ENCODE results near the gene TLN1. TPM values are rescaled to one million over a fixed set of nuclear protein-coding genes. Genes with fewer than 3 reads are reported as not detected.

The TLN1 gene
- total RNA-seq, 4 donors from 2014 or later = 301 to 553 (median 412) TPM

DNA sequence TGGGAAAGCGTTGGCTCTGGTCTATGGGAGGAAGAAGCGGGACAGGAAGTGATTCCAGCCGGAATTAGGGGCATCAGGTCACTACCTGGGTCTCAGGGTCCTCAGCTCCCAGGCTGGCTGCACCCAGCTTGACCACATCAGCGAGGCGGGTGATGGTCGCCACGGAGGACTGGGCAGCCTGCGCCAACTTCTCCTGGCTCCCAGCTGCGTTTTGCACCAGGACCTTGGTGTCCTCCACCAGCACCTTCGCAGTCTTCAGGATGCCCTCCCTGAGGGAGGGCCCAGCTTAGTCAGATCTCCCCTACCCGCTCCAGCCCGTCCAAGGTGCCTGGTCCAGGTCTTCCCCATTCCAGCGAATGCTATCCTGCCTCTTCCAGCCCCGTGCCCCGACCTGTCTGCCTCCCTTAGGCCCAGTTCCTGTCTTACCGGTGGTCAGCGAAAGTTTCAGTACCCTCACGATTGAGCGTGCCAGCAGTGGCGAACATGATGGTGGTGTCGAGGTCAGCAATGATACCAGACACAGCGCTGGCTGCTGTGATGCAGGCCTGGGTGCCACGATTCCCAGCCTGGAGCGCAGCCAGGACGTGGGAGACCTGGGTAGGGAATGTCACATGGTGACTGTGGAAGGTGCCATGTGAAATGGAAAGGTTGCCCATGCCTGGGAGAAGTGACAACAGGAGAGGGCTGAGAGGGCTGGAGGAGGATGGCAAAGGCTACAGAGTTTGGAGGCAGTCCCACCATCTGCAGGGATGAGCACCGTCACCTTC lies 27.9 kb downstream of the TLN1 start:
- ATAC-seq (ENCODE audit: low FRiP score) (no peak), DNase-seq (ENCODE audit: low spot score) (no peak)
- no peak for TF ChIP-seq CTCF (IDR thresholded peaks at IDR 0.05)

DNA sequence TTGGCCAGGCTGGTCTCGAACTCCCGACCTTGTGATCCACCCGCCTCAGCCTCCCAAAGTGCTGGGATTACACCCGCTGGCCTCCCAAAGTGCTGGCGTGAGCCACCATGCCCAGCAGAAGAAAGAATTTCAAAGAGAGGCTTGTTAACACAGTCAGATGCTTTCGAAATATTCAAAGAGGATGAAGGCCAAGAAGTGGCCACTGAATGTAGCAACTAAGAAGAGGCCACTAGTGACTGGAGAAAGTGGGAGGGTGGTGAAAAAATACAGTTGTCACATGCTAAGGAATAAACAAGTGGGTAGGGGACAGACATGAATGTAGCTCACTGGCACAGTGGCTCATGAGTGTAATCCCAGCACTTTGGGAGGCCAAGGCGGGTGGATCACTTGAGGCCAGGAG lies 29.3 kb downstream of the TLN1 start:
- DNase-seq (ENCODE audit: low spot score) (no peak), ATAC-seq (ENCODE audit: low FRiP score) (no peak)
- no peak for TF ChIP-seq CTCF (IDR thresholded peaks at IDR 0.05)

DNA sequence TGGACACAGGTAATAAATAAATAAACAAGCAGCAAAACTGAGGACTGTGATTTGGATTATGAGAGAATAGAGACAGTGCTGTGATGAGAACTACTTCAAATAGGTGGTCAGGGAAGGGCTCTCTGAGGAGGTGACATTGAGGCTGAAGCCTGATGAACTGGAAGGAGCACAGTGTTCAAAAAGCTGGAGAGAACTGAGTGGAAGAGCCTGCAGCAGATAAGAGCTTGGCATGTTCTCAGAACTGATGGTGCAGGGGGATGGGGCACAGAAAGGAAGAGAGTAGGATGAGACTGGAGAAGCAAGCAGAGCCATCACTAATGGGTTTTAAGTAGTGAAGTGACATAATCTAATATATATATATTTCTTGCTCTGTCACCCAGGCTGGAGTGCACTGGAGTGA lies 31.1 kb downstream of the TLN1 start:
- no peak for TF ChIP-seq CTCF (IDR thresholded peaks at IDR 0.05)
- DNase-seq (ENCODE audit: low spot score) (no peak), ATAC-seq (ENCODE audit: low FRiP score) (no peak)

DNA sequence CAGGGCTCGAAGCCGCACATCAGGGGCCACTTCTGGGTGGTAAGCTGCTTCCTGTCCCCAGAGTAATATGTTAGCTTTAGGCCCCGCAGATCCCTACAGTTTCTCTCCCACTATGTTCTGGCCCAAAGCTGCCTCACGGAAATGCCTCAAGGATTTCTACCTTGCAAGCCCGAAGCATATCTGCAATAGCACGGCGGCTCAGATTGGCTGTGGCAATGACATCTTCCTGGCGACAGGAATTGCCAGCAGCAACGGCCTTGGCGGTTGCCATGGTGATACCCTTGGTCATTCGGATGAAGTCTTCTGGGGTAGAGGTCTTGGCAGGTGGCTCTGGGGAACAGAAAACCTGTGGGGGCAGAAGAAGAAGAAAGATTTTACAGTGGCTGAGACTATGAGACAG lies 32.0 kb downstream of the TLN1 start:
- no peak for DNase-seq (ENCODE audit: low spot score)
- TF ChIP-seq CTCF (IDR thresholded peaks at IDR 0.05) = no peak
- no peak for ATAC-seq (ENCODE audit: low FRiP score)

GRCh38 chr9:35698231-35698630 lies 33.8 kb downstream of the TLN1 start:
- TF ChIP-seq CTCF (IDR thresholded peaks at IDR 0.05) = no peak
- ATAC-seq (ENCODE audit: low FRiP score) (no peak), DNase-seq (ENCODE audit: low spot score) (no peak)

DNA sequence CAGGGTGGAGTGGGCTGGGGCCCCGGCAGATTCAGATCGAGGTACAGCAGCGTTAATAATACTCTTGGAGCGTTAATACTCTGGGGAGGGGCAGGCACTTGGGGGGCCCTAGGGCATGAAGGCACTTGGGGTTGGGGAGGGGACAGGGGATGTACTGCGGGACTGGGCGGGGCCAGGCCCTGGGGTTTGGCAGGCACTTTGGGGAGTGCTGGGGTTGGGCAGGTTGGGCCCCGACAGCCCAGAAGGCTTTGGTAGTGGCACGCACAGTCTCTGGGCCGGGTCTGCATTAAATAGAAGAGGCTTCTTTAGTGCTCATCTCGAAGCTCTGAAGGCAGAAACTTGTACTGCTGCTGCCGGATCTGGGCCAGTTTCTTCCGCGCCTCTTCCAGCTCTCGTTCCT lies 34.5 kb downstream of the TLN1 start:
- no peak for TF ChIP-seq CTCF (IDR thresholded peaks at IDR 0.05)
- ATAC-seq (ENCODE audit: low FRiP score) (no peak), DNase-seq (ENCODE audit: low spot score) (no peak)

DNA sequence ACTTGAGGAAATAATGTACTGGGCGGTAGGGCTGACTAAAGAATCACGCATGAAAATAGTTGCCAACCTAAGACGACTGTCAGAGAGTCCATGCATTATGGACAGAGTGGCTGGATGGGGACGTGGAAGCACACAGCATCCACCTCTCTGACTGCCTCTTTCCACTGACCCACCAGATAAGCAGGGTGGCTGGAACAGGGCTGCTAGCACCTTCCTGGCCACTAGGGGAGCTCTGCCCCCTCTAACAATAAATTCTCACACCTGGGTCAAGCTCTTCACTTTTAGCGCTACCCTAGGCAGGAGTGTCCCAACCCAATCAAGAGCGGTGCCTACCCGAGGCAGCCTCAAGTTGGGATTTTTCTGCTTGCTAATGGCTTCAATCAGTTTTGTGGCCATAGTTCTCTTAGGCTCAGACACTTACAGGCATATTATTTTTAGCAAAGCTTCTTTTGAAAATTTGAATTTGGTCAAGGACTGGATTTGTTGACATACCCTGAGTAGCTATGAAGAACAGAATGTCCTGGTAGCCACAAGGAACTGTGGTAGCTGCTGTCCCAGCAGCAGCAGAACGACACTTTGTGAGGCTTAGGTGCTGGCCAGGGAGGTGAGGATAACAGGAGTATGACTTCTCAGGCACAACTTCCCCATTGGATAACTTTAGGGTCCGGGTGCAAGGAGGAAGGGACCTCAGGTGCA lies 35.3 kb downstream of the TLN1 start:
- ATAC-seq (ENCODE audit: low FRiP score) (peak; percentile 71), DNase-seq (ENCODE audit: low spot score) (no peak)
- TF ChIP-seq CTCF (IDR thresholded peaks at IDR 0.05) = no peak

Data from omental fat pad (tissue), 4 donors.